Stimulated activated effector memory CD8-positive, alpha-beta T cell treated with anti-CD3 and anti-CD28 coated beads, Interleukin-12 subunit alpha, Interleukin-12 subunit beta, amount 100 ng/mL, for 72 hours (primary cell): ENCODE results near the gene CARD6.
A peak's percentile ranks its signal among the peaks of the same experiment; 100 is the strongest.
"Not testable (repeated sequence)": the region's sequence is repeated elsewhere in the genome, so short reads cannot be mapped to it uniquely, and the experiment has no call there.

Experiments used
- ATAC-seq: fragments of 150-1000 bp; cut with Tn5 transposase; 2 replicates; pipeline ENCODE4 v1.10.0; 2021
- DNase-seq, 2 donors: peaks; one replicate each; pipeline ENCODE4 v3.0.0; 2021 to 2022; ENCODE audit warnings: low spot score in 2 of 2
- H3K27ac Mint-ChIP-seq: one replicate; pipeline ENCODE4 v1.8.0; 2022; ENCODE audit warnings: mild to moderate bottlenecking, mixed read lengths
- H3K36me3 Mint-ChIP-seq: one replicate; pipeline ENCODE4 v1.8.0; 2022; ENCODE audit warnings: mild to moderate bottlenecking, mixed read lengths
- H3K4me1 Mint-ChIP-seq: one replicate; pipeline ENCODE4 v1.8.0; 2022; ENCODE audit warnings: mixed read lengths
- H3K4me3 Mint-ChIP-seq: one replicate; pipeline ENCODE4 v1.8.0; 2022; ENCODE audit warnings: mild to moderate bottlenecking, mixed read lengths
- H3K9me3 Mint-ChIP-seq: one replicate; pipeline ENCODE4 v1.8.0; 2022; ENCODE audit warnings: mixed read lengths

CARD6 gene

GRCh38 chr5:40877371-40877988 is 36.3 kb downstream of the CARD6 start:
- Mint-ChIP-seq H3K4me3 (no peak overlapping the region), H3K9me3 (peaks cover 8% of the 10 kb centered on the region)

GRCh38 chr5:40879163-40879942 is 38.2 kb downstream of the CARD6 start:
- ATAC-seq (no peak), DNase-seq (no peak)
- peaks cover 8% of the 10 kb centered on the region for H3K9me3 Mint-ChIP-seq
- H3K4me1 Mint-ChIP-seq, result no peaks in the 10 kb centered on the region
- no peak overlapping the region for H3K27ac Mint-ChIP-seq
- no peaks in the 10 kb centered on the region for H3K36me3 Mint-ChIP-seq
- H3K4me3 Mint-ChIP-seq, result no peak overlapping the region

More at GRCh38 chr5:40877371-40877988, 36.3 kb downstream of the CARD6 start:
- ATAC-seq, result peak; percentile 55
- no peak overlapping the region for H3K27ac Mint-ChIP-seq
- no peaks in the 10 kb centered on the region for H3K36me3 Mint-ChIP-seq
- DNase-seq, result no peak
- no peaks in the 10 kb centered on the region for H3K4me1 Mint-ChIP-seq

GRCh38 chr5:40882291-40882690 is 41.1 kb downstream of the CARD6 start:
- ATAC-seq (no peak), DNase-seq (no peak)
- Mint-ChIP-seq H3K27ac (no peak overlapping the region), H3K9me3 (peaks cover 3% of the 10 kb centered on the region), H3K36me3 (no peaks in the 10 kb centered on the region), H3K4me3 (no peak overlapping the region), H3K4me1 (no peaks in the 10 kb centered on the region)

- H3K4me3 Mint-ChIP-seq, H3K4me1 Mint-ChIP-seq, H3K27ac Mint-ChIP-seq, H3K9me3 Mint-ChIP-seq, DNase-seq, H3K36me3 Mint-ChIP-seq, ATAC-seq: not testable (repeated sequence)
Observed at GRCh38 chr5:40883051-40883450, 41.9 kb downstream of the CARD6 start.

GRCh38 chr5:40895440-40896425 is 54.6 kb downstream of the CARD6 start:
- H3K36me3 Mint-ChIP-seq, H3K9me3 Mint-ChIP-seq, H3K4me1 Mint-ChIP-seq, DNase-seq, ATAC-seq, H3K4me3 Mint-ChIP-seq, H3K27ac Mint-ChIP-seq: not testable (repeated sequence)

GRCh38 chr5:40904205-40904993 is 63.2 kb downstream of the CARD6 start:
- Mint-ChIP-seq H3K4me1 (no peaks in the 10 kb centered on the region), H3K4me3 (no peak overlapping the region), H3K27ac (no peak overlapping the region), H3K36me3 (no peaks in the 10 kb centered on the region), H3K9me3 (no peaks in the 10 kb centered on the region)
- ATAC-seq (peak; percentile 74), DNase-seq (peak in 1 of 2 donors; percentile 59)

GRCh38 chr5:40904994-40905306 is 63.8 kb downstream of the CARD6 start:
- Mint-ChIP-seq H3K36me3 (no peaks in the 10 kb centered on the region), H3K4me3 (no peak overlapping the region), H3K9me3 (no peaks in the 10 kb centered on the region), H3K27ac (no peak overlapping the region), H3K4me1 (no peaks in the 10 kb centered on the region)
- DNase-seq (no peak), ATAC-seq (no peak)

GRCh38 chr5:40906351-40906751 is 65.2 kb downstream of the CARD6 start:
- no peaks in the 10 kb centered on the region for H3K9me3 Mint-ChIP-seq
- ATAC-seq (no peak), DNase-seq (no peak)
- no peaks in the 10 kb centered on the region for H3K36me3 Mint-ChIP-seq
- H3K4me3 Mint-ChIP-seq, result no peak overlapping the region
- H3K27ac Mint-ChIP-seq, result no peak overlapping the region
- H3K4me1 Mint-ChIP-seq, result no peaks in the 10 kb centered on the region

GRCh38 chr5:40909264-40909663 is 68.1 kb downstream of the CARD6 start, which contains the start of gene C7:
TSS of gene C7 (plus strand) at chr5:40909497. CDS start at chr5:40909611, 114 bp downstream.
- Mint-ChIP-seq H3K27ac (no peak within 1 kb of the TSS), H3K36me3 (no peaks in the 10 kb centered on the region), H3K4me1 (no peaks in the 10 kb centered on the region), H3K4me3 (no peak within 1 kb of the TSS), H3K9me3 (no peaks in the 10 kb centered on the region)
- ATAC-seq (no peak), DNase-seq (no peak)

GRCh38 chr5:40909723-40910122 is 68.6 kb downstream of the CARD6 start:
- Mint-ChIP-seq H3K9me3 (no peaks in the 10 kb centered on the region), H3K36me3 (no peaks in the 10 kb centered on the region), H3K4me1 (peaks cover 1% of the 10 kb centered on the region), H3K27ac (no peak overlapping the region), H3K4me3 (no peak overlapping the region)
- ATAC-seq, result no peak
- DNase-seq, result no peak
